AG10803 (cell line): Measurements from ENCODE around the gene DET1.
"Not testable (repeated sequence)": the region's sequence is repeated elsewhere in the genome, so short reads cannot be mapped to it uniquely, and the experiment has no call there.

Source experiments
- DNase-seq: peaks from one replicate; pipeline ENCODE4 v3.0.0; 2010; ENCODE audit warnings: low read depth
- H3K4me3 ChIP-seq: 2 replicates; pipeline ENCODE4 v1.5.1; 2011; ENCODE audit warnings: mild to moderate bottlenecking, low read length, control low read depth
- TF ChIP-seq, protein P1 (sequence below): conservative IDR thresholded peaks from 2 replicates; pipeline ENCODE4 v1.5.1; 2011; ENCODE audit warnings: mild to moderate bottlenecking, low read length, control low read depth, inconsistent platforms

Gene DET1

DNA sequence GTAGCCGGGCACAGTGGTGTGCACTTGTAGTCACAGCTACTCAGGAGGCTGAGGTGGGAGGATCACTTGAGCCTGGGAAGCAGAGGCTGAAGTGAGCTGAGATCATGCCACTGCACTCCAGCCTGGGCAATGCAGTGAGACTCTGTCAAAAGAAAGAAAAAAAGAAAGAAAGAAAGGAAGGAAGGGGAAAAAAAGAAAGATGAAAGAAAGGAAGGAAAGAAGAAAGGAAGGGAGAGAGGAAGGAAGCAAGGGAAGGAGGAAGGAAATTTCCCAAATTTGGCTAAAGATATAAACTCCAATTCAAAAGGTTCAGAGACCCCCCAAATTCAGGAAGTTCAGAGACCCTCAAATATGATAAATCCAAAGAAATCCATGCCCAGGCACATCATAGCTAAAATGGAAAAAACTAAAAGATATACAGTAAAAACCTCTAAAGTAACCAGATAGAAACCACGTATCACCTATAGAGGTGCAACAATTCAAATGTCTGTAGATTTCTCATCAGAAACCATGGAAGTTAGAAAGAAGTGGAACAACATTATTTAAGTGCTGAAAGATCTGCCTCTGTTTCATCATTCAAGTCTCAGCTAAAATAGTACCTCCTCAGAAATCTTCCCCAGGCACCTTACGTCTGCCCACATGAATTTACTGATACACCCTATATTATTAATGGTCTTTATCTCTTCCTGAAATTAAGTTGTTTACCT lies 10.7 kb downstream of the DET1 start:
- H3K4me3 ChIP-seq: no peak overlapping the region
- TF ChIP-seq, protein P1, sequence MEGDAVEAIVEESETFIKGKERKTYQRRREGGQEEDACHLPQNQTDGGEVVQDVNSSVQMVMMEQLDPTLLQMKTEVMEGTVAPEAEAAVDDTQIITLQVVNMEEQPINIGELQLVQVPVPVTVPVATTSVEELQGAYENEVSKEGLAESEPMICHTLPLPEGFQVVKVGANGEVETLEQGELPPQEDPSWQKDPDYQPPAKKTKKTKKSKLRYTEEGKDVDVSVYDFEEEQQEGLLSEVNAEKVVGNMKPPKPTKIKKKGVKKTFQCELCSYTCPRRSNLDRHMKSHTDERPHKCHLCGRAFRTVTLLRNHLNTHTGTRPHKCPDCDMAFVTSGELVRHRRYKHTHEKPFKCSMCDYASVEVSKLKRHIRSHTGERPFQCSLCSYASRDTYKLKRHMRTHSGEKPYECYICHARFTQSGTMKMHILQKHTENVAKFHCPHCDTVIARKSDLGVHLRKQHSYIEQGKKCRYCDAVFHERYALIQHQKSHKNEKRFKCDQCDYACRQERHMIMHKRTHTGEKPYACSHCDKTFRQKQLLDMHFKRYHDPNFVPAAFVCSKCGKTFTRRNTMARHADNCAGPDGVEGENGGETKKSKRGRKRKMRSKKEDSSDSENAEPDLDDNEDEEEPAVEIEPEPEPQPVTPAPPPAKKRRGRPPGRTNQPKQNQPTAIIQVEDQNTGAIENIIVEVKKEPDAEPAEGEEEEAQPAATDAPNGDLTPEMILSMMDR: no peak
- DNase-seq: no peak

DNA sequence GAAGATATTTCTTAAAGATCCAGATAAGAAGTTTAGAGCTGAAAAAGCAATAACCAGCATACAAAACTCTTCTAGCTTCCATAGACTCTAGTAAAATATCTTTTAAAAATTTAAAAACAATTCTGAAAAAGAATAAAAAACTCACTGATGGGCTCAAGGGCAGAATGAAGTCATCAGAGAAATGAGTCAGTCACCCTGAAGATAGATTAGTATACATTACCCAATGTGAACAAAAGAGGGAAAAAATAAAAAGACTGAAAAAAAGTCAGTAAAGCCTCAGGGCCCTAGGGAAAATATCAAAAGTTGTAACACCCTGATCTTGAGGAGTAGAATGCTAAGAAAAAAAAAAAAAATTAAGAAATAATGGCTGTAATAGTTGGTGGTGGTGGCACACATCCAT lies 11.4 kb downstream of the DET1 start:
- TF ChIP-seq, protein P1: no peak
- H3K4me3 ChIP-seq: no peak overlapping the region
- no peak for DNase-seq

DNA sequence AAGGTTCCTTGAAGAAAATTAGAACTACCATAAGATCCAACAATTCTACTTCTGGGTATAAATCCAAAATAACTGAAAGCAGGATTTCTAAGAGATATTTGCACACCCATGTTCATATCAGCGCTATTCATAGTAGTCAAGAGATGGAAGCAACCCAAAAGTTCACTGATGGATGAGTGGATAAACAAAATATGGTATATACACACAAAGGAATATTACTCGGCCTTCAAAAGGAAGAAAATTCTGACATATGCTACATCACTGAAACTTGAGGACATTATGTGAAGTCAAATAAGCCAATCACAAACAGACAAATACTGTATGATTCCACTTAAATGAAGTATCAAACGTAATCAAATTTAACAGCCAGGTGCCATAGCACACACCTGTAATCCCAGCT lies 13.1 kb downstream of the DET1 start:
- DNase-seq: no peak
- TF ChIP-seq, protein P1: no peak
- no peak overlapping the region for H3K4me3 ChIP-seq

DNA sequence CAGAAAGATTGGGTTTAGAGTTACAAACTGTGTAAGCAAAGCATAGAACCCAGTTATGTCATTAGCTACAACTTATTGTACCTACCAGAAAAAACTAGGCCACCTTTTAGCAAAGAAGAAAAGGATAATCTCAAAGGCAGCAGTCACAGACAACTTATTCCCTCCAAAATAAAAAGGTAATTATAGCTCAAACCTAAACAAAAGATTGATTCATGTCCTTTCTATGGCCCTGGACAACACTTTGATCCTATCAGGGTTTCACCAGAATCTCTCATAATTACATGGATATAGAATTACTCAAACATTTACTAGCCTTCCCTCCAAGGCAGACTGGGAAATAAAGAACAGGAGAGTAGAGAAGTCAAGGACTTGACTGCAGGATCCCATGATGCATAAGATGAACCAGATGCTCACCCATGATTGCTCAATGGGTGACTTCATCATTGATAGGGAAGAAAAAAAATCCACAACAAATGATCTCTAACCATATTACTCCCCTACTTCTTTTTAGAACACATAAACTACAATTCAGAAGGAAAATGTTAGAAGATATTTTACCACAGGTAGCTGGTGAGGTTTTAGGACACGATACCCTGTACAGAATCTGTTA lies 17.4 kb downstream of the DET1 start:
- TF ChIP-seq, protein P1: no peak
- H3K4me3 ChIP-seq: no peak overlapping the region
- peak; percentile 61 for DNase-seq

DNA sequence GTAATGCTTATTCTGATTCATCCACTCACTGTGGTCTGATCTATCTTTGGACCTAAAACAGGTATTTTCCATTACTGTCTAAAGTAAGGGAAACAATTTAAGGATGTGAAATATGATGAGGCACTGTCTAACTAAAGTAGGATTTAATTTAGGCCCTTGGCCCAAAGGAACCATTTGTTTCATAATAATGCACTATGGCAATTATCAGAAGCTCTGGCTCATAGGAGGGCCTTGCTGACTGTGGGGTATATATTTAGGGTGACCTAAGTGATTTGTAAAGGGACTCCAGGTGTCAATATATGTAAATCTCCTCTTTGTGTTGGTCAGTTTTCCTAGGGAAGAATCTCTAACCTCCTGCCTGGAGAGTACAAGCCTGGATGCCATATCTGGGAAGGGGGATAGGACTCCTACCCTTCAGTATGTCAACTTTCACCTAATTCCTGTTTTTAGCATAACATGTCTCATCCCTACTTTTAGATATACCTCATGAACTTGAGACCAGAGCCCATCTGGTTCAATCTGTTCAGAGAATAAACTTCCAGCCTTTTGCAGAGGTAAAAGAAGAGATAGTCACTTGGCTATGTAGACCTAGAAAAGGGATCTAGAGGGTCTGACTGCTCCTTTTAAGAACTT lies 20.1 kb downstream of the DET1 start:
- no peak for DNase-seq
- TF ChIP-seq, protein P1: no peak
- H3K4me3 ChIP-seq: no peak overlapping the region

DNA sequence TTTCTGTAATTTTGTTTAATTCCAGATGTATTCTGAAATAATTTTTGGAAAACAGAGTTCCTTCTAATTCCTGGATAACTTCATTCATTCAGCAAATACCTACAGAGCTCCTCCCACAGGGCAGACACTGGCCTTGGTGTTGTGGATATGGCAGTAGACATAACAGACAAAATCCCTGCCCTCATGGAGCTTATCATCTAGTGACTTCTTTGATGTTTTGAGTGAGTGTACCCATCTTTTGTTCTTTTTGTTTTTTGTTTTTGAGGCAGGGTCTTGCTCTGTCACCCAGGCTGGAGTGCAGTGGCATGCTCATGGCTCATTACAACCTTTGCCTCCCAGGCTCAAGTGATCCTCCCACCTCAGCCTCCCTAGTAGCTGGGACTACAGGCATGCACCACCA lies 21.1 kb downstream of the DET1 start:
- DNase-seq: no peak
- TF ChIP-seq, protein P1: no peak
- no peak overlapping the region for H3K4me3 ChIP-seq

DNA sequence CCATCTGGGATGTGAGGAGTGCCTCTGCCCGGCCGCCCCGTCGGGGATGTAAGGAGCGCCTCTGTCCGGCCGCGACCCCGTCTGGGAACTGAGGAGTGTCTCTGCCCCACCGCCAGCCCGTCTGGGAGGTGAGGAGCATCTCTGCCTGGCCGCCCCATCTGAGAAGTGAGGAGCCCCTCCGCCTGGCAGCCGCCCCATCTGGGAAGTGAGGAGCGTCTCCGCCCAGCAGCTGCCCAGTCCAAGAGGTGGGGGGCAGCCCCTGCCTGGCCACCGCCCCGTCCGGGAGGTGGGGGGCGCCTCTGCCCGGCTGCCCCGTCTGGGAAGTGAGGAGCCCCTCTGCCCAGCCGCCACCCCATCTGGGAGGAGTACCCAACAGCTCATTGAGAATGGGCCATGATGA lies 22.4 kb downstream of the DET1 start:
- not testable (repeated sequence) for H3K4me3 ChIP-seq, DNase-seq
